ENCODE results near the gene ABCD3. TPM values are rescaled to one million over a fixed set of nuclear protein-coding genes. Genes with fewer than 3 reads are reported as not detected.

Gene ABCD3
- total and polyA plus RNA-seq, 2 of the 13 experiments (the other 11 are each of a cell fraction or from before 2014, with no cell fraction given): 27.5 to 166 TPM

GRCh38 chr1:94383966-94384408 is 34.2 kb upstream of the ABCD3 start (continued):
- TF ChIP-seq ZBTB4 (CRISPR knock-in tag; IDR thresholded peaks at IDR 0.05; ENCODE audit: borderline replicate concordance) (no peak), SP4 (CRISPR knock-in tag; IDR thresholded peaks at IDR 0.05) (no peak), CENPBD1 (CRISPR knock-in tag; IDR thresholded peaks at IDR 0.05; ENCODE audit: borderline replicate concordance, low read depth) (no peak), SATB2 (CRISPR knock-in tag; IDR thresholded peaks at IDR 0.05) (no peak), FOSL1 (CRISPR knock-in tag; IDR thresholded peaks at IDR 0.05; ENCODE audit: borderline replicate concordance) (peak; percentile 49; the same call in 1 of the 2 replicates), SSRP1 (CRISPR knock-in tag; IDR thresholded peaks at IDR 0.05) (peak; percentile 74; the same call in 1 of the 2 replicates), PPARG (CRISPR knock-in tag; conservative IDR thresholded peaks at IDR 0.05) (peak; percentile 96), HNRNPUL1 (IDR thresholded peaks at IDR 0.05; ENCODE audit: low read depth, low read length) (peak; percentile 95), PLRG1 (conservative IDR thresholded peaks at IDR 0.05) (no peak), ZNF430 (CRISPR knock-in tag; IDR thresholded peaks at IDR 0.05) (0 out of 2 replicates have a peak, but pooled peaks have one; percentile 34), TAF15 (IDR thresholded peaks at IDR 0.05; ENCODE audit: low read depth, low read length, poor library complexity, severe bottlenecking) (no peak), ARNT (IDR thresholded peaks at IDR 0.05) (no peak), KMT2A (CRISPR knock-in tag; IDR thresholded peaks at IDR 0.05) (peak; percentile 47; the same call in 1 of the 2 replicates), NR1H2 (CRISPR knock-in tag; IDR thresholded peaks at IDR 0.05; ENCODE audit: borderline replicate concordance, low read depth) (no peak), ZNF792 (CRISPR knock-in tag; IDR thresholded peaks at IDR 0.05) (peak; percentile 88), GTF2F1 (IDR thresholded peaks at IDR 0.05; ENCODE audit: low read length) (no peak), FOXO1 (CRISPR knock-in tag; IDR thresholded peaks at IDR 0.05) (peak; percentile 94), ZNF597 (CRISPR knock-in tag; IDR thresholded peaks at IDR 0.05) (no peak), PTBP1 (IDR thresholded peaks at IDR 0.05; ENCODE audit: low read depth, low read length, poor library complexity, severe bottlenecking) (no peak), MYNN (CRISPR knock-in tag; IDR thresholded peaks at IDR 0.05; ENCODE audit: low read depth) (no peak), ZBTB3 (CRISPR knock-in tag; IDR thresholded peaks at IDR 0.05; ENCODE audit: borderline replicate concordance, low read depth) (0 out of 2 replicates have a peak, but pooled peaks have one; percentile 40), ZNF232 (CRISPR knock-in tag; IDR thresholded peaks at IDR 0.05; ENCODE audit: borderline replicate concordance) (no peak; the same call in 1 of the 2 replicates), ZNF180 (CRISPR knock-in tag; IDR thresholded peaks at IDR 0.05; ENCODE audit: borderline replicate concordance, low read depth) (no peak)

Measured in HepG2 (cell line).